DOHH2 (cell line): ENCODE results near the gene TMEM132E.

Experiments used
- EZH2phosphoT487 ChIP-seq: fragments of 200-600 bp; sonication (generic); IDR thresholded peaks from 2 replicates; pipeline ENCODE4 v1.6.1; 2017; ENCODE audit warnings: borderline replicate concordance, mild to moderate bottlenecking, antibody characterized with exemption, low read length, moderate library complexity, mixed read lengths
- TF ChIP-seq, protein P1 (sequence below): fragments of 200-600 bp; sonication (generic); IDR thresholded peaks from one replicate; pipeline ENCODE4 v1.5.1; 2014; ENCODE audit warnings: antibody characterized with exemption, mild to moderate bottlenecking, low read depth, low read length; ENCODE audit not compliant: poor library complexity, severe bottlenecking

DNA sequence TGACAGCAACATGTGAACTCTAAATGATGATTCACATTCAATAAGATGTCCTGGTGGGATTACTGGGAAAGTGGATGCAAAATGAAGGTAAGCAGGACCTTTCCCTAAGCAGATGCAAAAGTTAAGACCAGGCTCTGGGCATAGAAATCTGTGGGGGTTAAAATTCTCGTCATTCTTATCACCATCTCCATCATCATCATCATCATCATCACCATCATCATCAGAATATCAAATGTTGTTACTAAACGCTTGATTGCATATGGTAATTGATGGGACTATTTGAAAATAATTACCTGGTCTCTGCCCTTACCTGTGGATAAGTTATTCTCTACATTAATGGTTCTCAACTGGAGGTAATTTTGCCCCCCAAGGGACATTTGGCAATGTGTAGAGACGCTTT, 41.9 kb upstream of the TMEM132E start:
- TF ChIP-seq, protein P1, sequence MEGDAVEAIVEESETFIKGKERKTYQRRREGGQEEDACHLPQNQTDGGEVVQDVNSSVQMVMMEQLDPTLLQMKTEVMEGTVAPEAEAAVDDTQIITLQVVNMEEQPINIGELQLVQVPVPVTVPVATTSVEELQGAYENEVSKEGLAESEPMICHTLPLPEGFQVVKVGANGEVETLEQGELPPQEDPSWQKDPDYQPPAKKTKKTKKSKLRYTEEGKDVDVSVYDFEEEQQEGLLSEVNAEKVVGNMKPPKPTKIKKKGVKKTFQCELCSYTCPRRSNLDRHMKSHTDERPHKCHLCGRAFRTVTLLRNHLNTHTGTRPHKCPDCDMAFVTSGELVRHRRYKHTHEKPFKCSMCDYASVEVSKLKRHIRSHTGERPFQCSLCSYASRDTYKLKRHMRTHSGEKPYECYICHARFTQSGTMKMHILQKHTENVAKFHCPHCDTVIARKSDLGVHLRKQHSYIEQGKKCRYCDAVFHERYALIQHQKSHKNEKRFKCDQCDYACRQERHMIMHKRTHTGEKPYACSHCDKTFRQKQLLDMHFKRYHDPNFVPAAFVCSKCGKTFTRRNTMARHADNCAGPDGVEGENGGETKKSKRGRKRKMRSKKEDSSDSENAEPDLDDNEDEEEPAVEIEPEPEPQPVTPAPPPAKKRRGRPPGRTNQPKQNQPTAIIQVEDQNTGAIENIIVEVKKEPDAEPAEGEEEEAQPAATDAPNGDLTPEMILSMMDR, result no peak
- TF ChIP-seq EZH2phosphoT487, result no peak
